HUES6 (cell line): Measurements from ENCODE around the gene GAGE12C.
"Not testable (repeated sequence)": the region's sequence is repeated elsewhere in the genome, so short reads cannot be mapped to it uniquely, and the experiment has no call there.

ENCODE experiments used
- H3K27ac ChIP-seq: 2 replicates; pipeline ENCODE4 v1.7.0; 2013; ENCODE audit warnings: low read depth, mild to moderate bottlenecking, low read length, inconsistent platforms
- H3K27me3 ChIP-seq: 2 replicates; pipeline ENCODE4 v1.6.1; 2013; ENCODE audit warnings: low read length; ENCODE audit not compliant: control insufficient read depth, insufficient read depth
- H3K36me3 ChIP-seq: 2 replicates; pipeline ENCODE4 v1.6.1; 2013; ENCODE audit warnings: low read length; ENCODE audit not compliant: control insufficient read depth, insufficient read depth
- H3K4me1 ChIP-seq: 2 replicates; pipeline ENCODE4 v1.6.1; 2013; ENCODE audit warnings: low read length; ENCODE audit not compliant: control insufficient read depth, insufficient read depth
- H3K4me3 ChIP-seq: 2 replicates; pipeline ENCODE4 v1.5.1; 2013; ENCODE audit warnings: low read depth, low read length
- H3K9ac ChIP-seq: one replicate; pipeline ENCODE4 v1.6.1; 2013; ENCODE audit warnings: mild to moderate bottlenecking, low read length
- H3K9me3 ChIP-seq: 2 replicates; pipeline ENCODE4 v1.6.1; 2013; ENCODE audit warnings: low read depth, low read length; ENCODE audit not compliant: control insufficient read depth, insufficient read depth

Gene GAGE12C

GRCh38 chrX:49531877-49532276, at the start of gene GAGE12C:
GAGE12C (plus strand) TSS chrX:49532177; CDS start chrX:49533332, 1,155 bp downstream.
- H3K9me3 ChIP-seq, H3K4me1 ChIP-seq, H3K4me3 ChIP-seq, H3K27ac ChIP-seq, H3K9ac ChIP-seq, H3K36me3 ChIP-seq, H3K27me3 ChIP-seq: not testable (repeated sequence)

GRCh38 chrX:49541433-49541832, 9.5 kb downstream of the GAGE12C start, which contains the start of gene GAGE12D:
GAGE12D (plus strand) TSS chrX:49541733; CDS start chrX:49542888, 1,155 bp downstream.
- not testable (repeated sequence) for H3K27ac ChIP-seq, H3K27me3 ChIP-seq, H3K9me3 ChIP-seq, H3K4me1 ChIP-seq, H3K9ac ChIP-seq, H3K4me3 ChIP-seq, H3K36me3 ChIP-seq

GRCh38 chrX:49550989-49551388, 19.0 kb downstream of the GAGE12C start, which contains the start of gene GAGE12E:
GAGE12E (plus strand) TSS chrX:49551289; CDS start chrX:49552444, 1,155 bp downstream.
- H3K4me3 ChIP-seq, H3K27ac ChIP-seq, H3K9ac ChIP-seq, H3K9me3 ChIP-seq, H3K27me3 ChIP-seq, H3K36me3 ChIP-seq, H3K4me1 ChIP-seq: not testable (repeated sequence)

- not testable (repeated sequence) for H3K27ac ChIP-seq
Observed at GRCh38 chrX:49560542-49560941, 28.6 kb downstream of the GAGE12C start, which contains the start of gene GAGE12F. GAGE12F (plus strand) TSS chrX:49560842; CDS start chrX:49561997, 1,155 bp downstream.

GRCh38 chrX:49568728-49569127, 36.8 kb downstream of the GAGE12C start:
- H3K27me3 ChIP-seq, H3K4me1 ChIP-seq, H3K36me3 ChIP-seq, H3K4me3 ChIP-seq, H3K9ac ChIP-seq, H3K27ac ChIP-seq, H3K9me3 ChIP-seq: not testable (repeated sequence)

More at GRCh38 chrX:49560542-49560941, 28.6 kb downstream of the GAGE12C start, which contains the start of gene GAGE12F:
- H3K4me1 ChIP-seq, H3K36me3 ChIP-seq, H3K9me3 ChIP-seq, H3K4me3 ChIP-seq, H3K27me3 ChIP-seq, H3K9ac ChIP-seq: not testable (repeated sequence)

- not testable (repeated sequence) for H3K36me3 ChIP-seq, H3K9ac ChIP-seq, H3K27ac ChIP-seq, H3K9me3 ChIP-seq, H3K4me3 ChIP-seq, H3K27me3 ChIP-seq, H3K4me1 ChIP-seq
Observed at GRCh38 chrX:49569152-49569551, 37.2 kb downstream of the GAGE12C start.

GRCh38 chrX:49570100-49570499, 38.1 kb downstream of the GAGE12C start, which contains the start of gene GAGE12G:
GAGE12G (plus strand) TSS chrX:49570400; CDS start chrX:49571555, 1,155 bp downstream.
- H3K9me3 ChIP-seq, H3K4me3 ChIP-seq, H3K36me3 ChIP-seq, H3K9ac ChIP-seq, H3K4me1 ChIP-seq, H3K27me3 ChIP-seq, H3K27ac ChIP-seq: not testable (repeated sequence)

- H3K9ac ChIP-seq, result not testable (repeated sequence)
Observed at GRCh38 chrX:49579649-49580048, 47.7 kb downstream of the GAGE12C start, which contains the start of gene GAGE12H. GAGE12H (plus strand) TSS chrX:49579949; CDS start chrX:49581104, 1,155 bp downstream.

More at GRCh38 chrX:49579649-49580048, 47.7 kb downstream of the GAGE12C start, which contains the start of gene GAGE12H:
- H3K4me3 ChIP-seq, H3K9me3 ChIP-seq, H3K4me1 ChIP-seq, H3K27me3 ChIP-seq, H3K36me3 ChIP-seq, H3K27ac ChIP-seq: not testable (repeated sequence)
